NCI-H526 treated with DMSO at 0.1 percent for 48 hours (cell line): Measurements from ENCODE around the gene AXIN2.
A peak's percentile ranks its signal among the peaks of the same experiment; 100 is the strongest.

ENCODE experiments used
- DNase-seq: peaks from one replicate; lab custom pipeline; 2025; lab: John Stamatoyannopoulos, UW

Gene AXIN2

DNA sequence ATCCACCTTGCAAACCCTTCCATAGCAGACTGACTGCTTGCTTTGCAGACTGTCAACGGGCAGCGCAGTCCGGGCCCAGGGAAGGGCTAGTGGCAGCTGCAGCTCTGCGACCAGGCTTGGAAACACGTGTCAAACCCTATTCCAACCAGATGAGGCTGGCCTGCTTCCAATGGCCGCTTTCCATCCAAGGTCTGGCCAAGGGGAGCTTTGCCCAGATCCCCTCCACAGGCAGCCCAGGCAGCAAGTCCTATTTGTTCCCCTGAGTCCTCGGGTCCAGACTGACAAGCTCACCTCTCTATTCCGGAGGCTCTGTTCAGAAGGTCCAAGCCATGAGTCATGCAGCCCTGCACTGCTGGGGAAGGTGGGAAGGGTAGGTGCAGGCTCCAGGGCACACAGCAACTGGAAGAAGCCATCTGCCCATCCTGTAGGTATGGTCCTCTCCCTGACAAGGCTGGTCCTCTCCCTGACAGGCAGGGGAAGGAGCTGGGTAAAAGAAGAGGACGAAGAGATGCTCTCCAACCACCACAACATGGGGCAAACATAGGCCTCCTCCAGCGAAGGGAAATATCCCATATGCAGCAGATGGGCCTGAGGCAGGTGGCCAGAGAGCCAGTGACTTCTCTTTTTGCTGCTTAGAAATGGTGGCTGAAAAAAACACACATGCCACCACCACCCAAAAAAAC, 22.6 kb upstream of the AXIN2 start:
- DNase-seq, result no peak

DNA sequence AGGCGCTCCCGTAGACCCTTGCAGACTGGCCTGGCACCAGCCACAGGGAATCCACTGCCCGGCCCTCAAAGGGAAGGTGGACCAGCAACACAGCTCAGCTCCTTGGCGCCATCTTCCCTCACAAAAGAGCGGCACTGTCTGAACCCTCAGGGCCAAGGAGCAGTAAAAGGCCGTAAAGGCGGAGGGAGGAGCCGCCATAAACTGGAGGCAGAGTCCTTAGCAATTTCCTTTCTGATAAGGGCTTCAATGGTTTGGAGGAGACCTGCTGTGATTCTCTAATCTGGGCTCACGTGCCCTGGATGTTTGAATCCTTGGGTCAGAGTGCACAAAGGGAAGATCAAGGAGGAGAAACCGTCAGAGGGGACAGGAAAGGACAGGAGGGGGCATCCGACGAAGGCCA, 15.5 kb upstream of the AXIN2 start:
- no peak for DNase-seq

DNA sequence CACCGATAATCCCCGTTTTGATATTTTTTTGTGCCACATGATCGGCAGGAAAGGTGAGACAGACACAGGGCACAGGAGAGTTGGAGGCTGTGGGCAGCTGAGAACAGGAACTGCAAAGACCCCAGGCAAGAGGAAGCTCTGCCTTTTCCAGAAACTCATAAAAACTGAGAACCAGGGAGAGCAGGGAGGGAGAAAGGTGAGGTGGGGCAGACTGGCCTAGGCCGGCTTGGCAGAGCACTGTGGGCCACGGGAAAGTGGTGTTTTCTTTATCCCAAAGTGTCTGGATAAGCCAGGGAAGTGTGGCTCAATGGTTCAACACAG, 11.8 kb upstream of the AXIN2 start:
- no peak for DNase-seq

DNA sequence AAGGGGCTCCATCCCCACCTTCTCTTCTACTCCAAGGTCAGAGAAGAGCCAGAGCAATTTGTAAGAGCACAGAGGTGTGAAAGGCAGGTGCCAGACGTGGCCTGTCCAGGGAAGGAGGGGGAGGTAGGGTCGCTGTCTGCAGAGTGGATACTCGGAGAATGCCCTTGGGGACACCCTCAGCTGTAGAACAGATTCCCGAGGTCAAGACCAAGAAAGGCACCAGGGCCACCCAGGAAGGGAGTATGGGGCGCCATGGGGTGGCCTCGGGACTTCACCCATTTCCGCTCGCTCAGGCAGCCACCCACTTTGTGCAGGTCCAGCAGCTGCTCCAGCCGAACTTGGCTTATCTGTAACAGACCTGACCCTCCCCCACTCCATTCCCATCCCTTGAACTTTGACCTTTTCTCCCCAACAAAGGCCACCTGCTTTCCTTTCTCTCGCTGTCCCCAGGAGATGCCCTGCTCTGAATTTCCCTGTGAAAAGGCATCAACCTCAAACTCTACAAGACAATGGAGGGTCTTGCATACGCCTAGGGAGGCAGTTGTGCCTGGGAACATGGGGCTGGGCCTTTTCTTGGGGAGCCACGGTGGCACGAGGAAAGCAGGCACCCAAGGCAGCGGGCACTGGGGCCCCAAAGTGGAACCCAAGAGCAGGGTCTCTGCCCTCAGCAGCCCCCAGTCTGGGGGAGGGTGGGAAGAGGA, 11.3 kb upstream of the AXIN2 start:
- DNase-seq, result no peak

DNA sequence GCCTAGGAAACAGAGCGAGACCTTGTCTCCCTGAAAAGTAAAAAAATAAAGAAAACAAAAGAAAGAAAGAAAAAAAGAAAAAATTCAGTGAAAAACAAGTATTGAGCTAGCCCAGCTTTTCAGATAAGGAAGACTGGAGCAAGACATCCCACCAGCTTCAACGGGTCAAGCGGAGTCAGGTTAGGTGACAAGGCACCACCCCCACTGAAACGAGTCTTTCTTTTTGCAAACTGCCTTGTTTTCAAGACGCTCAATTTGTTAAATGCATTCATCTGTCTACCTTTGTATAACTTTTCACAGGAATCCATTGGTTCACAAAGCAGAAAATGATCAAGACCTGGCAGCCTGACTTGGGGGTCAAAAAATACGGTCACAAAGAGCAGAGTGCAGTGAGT, 10.7 kb upstream of the AXIN2 start:
- no peak for DNase-seq

DNA sequence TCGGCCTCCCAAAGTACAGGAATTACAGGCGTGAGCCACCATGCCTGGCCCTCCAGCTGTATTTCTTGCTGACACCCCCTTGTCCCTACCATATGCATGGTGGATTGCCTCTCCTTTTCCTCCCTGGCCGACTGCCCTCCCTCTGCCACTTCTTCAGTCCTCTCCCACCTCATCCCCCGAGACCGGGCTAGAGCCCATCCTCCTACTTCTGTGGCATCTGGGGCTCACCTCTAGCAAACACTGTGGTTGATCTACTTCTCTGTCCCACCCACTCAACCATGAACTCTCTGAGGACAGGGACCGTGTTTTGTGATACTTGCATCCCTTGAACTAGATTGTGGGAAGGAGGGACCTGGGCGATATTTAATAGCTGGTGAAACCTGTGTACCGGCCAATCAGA, 7.5 kb upstream of the AXIN2 start:
- no peak for DNase-seq

DNA sequence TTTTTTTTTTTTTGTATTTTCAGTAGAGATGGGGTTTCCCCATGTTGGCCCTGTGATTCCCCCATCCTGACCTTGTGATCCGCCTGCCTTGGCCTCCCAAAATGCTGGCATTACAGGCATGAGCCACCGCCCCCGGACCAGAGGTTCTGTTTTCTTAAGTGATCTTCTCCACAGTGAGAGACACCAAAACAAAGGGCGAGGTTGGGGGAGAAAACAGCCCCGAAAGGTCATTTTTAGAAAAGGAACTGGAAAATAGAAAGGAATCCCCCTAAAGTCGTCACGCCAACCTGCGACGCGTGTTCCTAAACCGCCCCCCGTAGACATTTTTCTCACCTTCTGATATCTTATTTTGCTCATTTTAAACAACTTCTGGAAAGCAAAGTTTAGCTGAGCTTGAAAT, 6.1 kb upstream of the AXIN2 start:
- DNase-seq, result no peak

DNA sequence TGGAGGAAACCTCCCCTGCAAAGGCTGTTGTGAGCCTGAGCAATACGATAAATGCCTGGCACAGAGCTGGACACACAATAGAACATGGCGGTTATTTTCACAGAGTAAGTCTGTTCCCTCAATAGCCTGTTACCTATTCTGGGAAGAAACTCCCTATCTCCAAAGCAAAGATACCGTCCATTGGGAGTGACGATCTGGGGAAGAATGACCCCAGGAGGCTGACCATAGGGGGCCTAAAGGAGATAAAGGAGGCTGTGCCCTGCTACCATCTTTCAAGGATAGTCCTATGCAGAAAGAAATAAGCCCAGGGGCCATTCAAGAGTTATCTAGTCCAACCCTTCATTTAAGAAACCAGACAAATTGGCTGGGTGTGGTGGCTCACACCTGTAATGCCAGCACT, 4.1 kb upstream of the AXIN2 start:
- no peak for DNase-seq

DNA sequence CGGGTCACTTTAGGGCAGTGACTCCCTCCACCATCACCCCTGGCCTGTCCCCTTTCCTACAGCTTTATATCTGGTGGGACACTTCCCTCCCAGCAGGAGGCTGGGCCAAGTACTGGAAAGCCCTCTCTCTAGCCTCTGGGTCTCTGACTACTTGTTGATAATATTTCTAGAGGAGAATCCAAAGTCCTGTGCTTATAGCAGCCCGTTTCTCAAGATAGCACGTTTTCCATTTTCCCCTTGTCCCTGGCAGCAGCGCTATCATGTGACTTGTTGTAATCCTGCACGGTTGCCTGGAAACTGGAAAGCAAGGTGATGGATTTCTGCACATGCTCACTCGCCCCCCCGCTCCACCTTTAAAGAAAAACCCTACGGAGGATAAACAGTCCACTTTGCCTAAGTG, 3.3 kb upstream of the AXIN2 start:
- DNase-seq, result peak; percentile 7

DNA sequence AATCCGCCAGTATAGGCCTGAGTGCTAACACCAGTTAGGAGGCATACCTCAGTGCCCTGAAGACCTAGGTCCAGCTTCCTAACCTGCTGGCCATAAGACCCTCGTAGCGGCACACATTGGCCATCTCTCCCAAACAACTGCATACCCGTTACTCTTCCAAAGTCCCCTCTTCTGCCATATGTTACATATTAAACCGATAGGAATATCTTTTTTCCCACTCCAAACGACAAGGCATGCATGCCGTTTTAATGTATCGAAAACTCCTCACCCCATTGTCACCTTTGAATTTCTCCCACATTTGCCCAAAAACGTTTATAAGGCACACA, 721 bp upstream of the AXIN2 start:
- no peak for DNase-seq

DNA sequence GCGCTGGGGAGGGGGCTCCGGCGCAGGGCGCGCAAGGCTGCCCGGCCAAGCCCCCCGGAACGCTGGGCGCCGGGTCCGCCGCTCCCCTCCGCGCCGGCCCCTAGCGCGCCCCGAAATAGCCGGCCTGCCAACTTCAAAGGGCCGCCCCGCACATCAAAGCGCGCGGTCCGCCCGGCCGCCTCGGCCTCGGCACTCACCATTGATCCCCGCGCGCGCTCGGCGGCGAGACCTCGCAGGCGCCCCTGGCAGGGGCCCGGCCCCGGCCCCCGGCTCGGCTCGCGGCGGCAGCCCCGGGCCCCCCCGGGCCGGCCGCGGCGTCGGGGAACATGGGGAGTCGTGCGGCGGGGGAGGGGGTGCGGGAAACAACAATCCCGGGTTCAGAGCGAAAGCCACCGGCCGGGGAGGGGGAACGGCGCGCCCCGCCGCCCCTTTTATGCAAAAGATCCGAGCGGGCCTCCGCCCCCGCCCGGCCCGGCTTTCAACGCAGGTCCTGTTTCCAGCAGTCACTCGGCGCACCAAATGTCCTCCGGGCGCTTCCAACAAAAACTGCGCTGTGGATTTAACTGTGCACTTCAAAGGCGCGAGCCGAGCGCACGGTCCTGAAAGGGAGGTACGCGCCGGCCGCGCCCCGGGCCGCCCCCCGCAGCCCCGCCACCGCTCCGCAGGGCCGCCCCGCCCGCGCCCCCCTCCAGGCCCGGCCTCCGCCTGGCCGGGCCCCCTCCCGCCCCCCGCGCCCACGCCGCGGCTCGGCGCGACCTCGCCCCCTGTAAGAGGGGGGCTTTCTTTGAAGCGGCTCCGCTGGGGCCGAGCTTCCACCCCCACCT, 608 bp downstream of the AXIN2 start:
- peak; percentile 37 for DNase-seq

DNA sequence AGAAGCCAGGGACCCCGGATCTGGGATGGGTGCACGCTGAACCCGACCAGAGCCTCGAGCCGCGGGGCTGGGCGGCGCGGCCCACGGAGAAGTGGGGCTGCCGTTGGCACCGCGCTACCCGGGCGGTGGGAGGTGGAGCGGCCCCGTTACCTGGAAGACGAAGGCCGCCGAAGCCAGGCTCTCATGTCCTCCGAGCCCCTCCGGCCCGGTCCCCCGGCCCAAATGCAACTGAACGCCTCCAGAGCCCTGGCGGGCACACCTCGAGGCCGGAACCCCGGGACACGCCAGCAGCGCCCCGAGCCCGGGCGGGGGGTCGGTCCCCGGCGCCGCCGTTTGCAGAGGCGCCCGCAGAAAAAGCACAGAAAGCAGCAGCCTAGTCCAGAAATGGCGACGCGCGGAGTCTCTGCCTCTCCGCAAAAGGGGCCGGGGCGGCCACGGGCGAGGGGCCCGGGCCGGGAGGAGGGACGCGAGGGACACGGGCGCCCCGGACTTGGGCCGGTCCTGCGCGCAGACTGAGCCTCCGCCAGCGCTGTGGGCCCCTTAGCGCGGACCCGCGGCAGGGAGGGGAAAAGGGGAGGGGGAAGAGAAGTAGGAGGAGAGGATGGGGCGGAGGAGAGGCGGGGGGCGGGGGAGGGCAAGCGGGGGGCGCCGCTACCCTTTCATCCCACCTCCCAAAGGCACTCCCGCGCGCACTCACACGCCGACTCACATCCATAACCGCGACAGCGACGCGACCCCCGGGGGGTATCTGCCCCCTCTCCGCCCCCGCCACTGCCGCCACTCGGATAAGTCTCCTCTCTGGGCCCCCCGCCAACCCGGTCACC, 1.4 kb downstream of the AXIN2 start:
- no peak for DNase-seq

DNA sequence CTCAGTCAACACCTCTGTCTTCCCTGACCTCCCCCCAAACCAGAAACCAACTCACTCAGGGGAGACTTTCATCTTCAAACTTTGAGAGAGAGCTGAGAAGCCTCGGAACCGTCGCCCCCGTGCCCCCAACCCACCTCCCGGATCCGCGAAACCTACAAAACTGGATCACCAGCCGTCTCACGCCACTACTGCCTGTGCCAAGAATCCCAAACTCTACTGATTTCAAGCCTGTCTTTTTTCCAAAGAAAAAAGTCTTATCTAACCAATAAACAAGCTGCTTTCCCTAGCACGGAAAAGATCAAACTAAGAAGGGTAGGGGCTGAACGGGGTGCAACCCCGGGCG, 2.0 kb downstream of the AXIN2 start:
- no peak for DNase-seq

DNA sequence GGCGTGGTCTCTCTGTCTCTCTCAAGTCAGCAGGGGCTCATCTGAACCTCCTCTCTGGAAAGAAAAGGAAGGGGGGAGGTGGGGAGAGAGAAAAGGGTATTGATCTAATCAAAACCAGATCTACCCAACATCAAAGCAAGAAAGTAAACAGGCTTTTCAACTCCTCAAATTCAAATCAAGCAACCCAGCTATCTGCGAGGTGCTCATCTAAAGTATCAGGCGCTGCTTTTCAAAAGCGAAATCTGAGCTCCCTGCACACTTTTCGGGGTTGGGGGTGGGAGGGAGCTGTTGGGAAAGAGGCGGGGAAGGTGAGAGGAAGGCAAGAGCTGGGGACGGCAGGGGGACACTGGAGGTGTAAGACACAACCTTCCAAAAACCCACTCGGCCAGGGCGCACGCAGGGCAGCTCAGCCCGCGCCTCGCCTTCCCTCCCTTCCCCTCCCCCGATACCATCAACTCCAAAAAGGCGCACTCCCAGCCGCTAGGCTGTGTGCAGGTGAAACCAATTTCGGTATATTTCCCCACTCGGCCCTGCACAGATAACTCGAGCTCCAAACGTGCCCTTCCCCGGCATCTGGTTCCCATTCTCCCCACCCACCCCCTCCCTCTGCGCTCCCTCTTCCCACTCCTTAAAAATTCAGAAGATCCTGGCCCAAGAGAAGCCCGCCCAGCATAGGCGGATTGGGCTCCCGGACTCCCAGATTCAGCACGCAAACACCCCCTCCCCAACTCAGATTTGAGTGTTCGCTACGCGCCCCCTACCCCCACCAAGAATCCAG, 2.6 kb downstream of the AXIN2 start:
- no peak for DNase-seq

DNA sequence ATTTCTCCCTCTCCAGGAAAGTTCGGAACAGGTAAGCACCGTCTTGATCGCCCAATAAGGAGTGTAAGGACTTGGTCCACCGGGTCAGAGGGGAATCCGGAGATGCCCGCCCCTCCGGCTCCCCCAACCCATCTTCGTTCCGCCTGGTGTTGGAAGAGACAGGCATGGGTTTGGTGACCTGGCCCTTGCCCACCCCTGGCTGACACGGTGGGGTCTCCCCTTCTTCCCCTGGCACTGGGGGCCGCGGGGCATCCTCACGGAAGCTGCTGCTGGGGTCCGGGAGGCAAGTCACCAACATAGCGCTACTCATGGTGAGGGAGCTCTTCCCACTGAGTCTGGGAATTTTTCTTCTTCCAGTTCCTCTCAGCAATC, 3.2 kb downstream of the AXIN2 start:
- no peak for DNase-seq

DNA sequence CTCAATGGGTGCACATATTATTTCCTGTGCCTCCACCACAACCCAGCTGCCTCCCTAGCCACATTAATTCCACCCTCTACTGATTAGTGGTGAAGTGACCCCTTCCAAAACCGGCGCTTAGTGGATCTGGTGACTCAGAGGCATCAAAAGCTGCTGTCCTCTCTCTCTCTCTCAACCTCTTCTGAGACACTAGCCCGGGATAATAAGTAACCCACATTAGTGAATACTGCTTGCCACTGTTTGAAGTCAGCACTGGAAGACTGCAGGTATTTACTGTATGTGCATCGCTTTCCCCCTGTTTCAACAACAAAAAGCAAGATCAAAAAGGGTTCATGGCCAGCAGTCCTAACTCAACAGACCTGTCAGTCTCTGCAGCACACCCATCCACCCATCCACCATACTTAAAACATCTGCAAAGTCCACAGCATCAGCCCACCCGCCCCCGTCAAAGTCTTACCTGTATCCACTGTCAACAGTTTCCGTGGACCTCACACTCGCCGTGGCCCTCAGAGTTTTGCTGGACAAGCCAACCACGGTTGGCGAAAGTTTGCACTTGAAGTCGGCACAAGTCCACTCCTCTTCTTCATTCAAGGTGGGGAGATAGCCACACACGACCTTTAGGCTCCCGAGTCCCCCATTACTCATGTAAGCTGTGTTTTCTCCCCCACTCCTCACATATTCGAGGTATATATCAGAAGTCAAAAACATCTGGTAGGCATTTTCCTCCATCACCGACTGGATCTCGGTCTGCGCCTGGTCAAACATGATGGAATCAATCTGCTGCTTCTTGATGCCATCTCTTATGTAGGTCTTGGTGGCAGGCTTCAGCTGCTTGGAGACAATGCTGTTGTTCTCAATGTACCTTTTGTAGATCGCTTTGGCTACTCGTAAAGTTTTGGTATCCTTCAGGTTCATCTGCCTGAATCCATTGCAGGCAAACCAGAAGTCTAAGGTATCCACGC, 3.8 kb downstream of the AXIN2 start:
- DNase-seq, result no peak

DNA sequence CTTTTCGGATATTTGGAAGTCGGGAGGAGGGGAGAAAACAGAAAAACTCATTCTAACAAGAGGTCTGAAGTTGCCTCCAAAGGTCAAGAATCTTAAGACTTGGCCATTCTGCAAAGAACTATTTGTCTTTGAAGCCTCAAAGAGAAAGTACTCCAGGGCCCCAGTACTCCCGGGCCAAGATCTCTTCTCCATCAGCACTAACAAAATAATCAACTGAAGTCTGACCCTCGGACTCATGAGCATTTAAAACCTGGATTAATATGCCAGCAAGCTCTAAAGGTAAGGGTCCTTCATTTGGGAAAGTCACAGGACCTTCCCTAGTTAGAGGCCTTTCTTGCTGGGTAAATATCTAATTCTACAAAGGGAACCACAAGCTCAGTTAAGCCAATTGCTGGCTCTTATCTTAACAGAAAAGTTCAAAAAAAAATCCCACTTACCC, 4.5 kb downstream of the AXIN2 start:
- DNase-seq, result no peak

DNA sequence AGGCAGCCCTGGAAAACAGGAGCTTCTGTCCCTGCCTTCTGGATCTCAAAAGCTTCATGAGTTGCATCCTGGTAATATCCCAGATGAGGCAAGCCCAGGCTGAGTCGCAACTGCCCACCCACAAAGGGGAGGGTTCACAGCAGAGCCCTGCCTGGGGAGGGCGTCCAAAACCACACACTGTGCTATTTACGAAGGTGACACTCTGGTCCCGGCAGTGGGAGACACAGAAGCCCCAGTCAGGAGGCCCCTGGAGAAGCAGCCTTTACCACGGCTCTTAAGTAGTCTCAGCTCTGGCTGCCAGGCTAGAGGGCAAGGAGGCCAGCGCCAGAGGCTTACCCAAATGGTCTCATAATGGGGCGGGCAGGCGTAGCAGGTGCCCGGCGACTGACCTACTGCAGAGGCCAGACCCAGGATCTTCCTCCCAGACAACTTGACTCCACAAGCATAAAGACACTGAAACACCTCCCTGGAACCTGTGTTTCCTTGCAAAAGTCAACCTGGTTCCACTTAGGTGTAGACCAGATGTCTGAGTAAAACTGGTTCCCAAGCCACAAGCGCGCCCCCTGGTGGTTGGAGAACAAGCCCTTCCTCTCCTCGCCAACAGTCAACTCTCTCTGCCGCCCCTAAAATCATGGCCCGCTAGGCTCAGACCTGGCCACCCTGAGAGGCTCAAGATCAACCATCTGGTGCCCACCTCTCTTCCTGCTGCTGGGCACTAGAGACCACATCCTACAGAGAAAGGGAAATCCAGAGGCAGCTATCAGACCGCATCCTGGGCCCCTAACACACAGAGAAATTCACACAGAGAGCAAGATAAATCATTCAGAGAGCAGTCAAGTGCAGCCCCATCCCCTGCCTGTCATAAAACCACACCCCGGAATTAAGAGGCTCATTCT, 5.2 kb downstream of the AXIN2 start:
- DNase-seq, result no peak

DNA sequence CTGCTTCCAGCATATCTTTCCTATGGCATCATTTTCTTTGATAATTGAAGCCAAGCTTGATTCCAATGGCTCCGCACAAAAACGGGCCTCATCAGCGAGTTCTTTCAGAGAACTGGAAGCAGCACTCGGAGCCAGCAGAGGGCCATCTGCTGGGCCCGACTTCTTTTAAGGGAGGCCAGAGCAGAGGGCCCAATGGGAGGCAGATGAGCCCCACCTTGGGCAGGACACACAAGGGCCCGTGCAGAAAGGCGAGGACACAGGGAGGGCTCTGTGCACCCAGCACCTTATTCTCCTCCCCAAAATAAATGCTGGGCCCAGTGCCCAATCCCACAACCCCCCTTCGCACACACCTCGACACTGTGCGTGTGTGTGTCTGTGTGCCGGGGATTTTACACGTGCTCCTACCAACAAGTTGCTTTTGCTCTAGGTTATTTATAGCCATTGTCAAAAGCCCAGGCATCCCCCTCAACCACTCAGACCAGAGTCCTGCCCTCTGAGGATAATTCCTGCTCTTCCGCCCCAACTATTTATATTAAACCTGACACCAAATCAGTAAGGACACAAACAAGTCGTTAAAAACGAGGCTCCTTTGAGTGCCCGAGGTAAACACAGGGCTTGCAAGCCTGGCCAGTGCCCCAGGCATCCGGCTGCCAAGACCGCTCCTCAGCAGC, 6.8 kb downstream of the AXIN2 start:
- DNase-seq, result no peak
